ENCODE results near the gene RPS6KA4.

Gene RPS6KA4

GRCh38 chr11:64351136-64351631 is 7.8 kb upstream of the RPS6KA4 start:
- Histone ChIP-seq H3K27me3 (replicated peaks) (no peaks in the 10 kb centered on the region), H3K4me3 (ENCODE audit: low read depth, low read length) (no peak overlapping the region), H3K27ac (no peak overlapping the region), H3K36me3 (replicated peaks) (no peaks in the 10 kb centered on the region)
- TF ChIP-seq, protein P1, sequence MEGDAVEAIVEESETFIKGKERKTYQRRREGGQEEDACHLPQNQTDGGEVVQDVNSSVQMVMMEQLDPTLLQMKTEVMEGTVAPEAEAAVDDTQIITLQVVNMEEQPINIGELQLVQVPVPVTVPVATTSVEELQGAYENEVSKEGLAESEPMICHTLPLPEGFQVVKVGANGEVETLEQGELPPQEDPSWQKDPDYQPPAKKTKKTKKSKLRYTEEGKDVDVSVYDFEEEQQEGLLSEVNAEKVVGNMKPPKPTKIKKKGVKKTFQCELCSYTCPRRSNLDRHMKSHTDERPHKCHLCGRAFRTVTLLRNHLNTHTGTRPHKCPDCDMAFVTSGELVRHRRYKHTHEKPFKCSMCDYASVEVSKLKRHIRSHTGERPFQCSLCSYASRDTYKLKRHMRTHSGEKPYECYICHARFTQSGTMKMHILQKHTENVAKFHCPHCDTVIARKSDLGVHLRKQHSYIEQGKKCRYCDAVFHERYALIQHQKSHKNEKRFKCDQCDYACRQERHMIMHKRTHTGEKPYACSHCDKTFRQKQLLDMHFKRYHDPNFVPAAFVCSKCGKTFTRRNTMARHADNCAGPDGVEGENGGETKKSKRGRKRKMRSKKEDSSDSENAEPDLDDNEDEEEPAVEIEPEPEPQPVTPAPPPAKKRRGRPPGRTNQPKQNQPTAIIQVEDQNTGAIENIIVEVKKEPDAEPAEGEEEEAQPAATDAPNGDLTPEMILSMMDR (IDR thresholded peaks at IDR 0.05; ENCODE audit: low read depth, low read length, missing control alignments), result no peak
- in situ Hi-C loops (cut with HindIII; ENCODE audit: low pct_ligation_motif_present, low sequenced_read_pairs), result no loop called here
- no peak for DNase-seq

GRCh38 chr11:64352099-64352994 is 6.6 kb upstream of the RPS6KA4 start:
- H3K27ac ChIP-seq, result no peak overlapping the region
- no peaks in the 10 kb centered on the region for H3K27me3 ChIP-seq (replicated peaks)
- TF ChIP-seq, protein P1 (IDR thresholded peaks at IDR 0.05; ENCODE audit: low read depth, low read length, missing control alignments), result no peak
- DNase-seq, result no peak
- no peak overlapping the region for H3K4me3 ChIP-seq (ENCODE audit: low read depth, low read length)
- in situ Hi-C loops (cut with HindIII; ENCODE audit: low pct_ligation_motif_present, low sequenced_read_pairs), result no loop called here
- no peaks in the 10 kb centered on the region for H3K36me3 ChIP-seq (replicated peaks)

GRCh38 chr11:64352995-64353714 is 5.8 kb upstream of the RPS6KA4 start:
- in situ Hi-C loops (cut with HindIII; ENCODE audit: low pct_ligation_motif_present, low sequenced_read_pairs), result no loop called here
- TF ChIP-seq, protein P1 (IDR thresholded peaks at IDR 0.05; ENCODE audit: low read depth, low read length, missing control alignments), result no peak
- Histone ChIP-seq H3K27me3 (replicated peaks) (no peaks in the 10 kb centered on the region), H3K36me3 (replicated peaks) (no peaks in the 10 kb centered on the region), H3K27ac (no peak overlapping the region), H3K4me3 (ENCODE audit: low read depth, low read length) (no peak overlapping the region)
- no peak for DNase-seq

GRCh38 chr11:64353715-64354506 is 5.1 kb upstream of the RPS6KA4 start:
- in situ Hi-C loops (cut with HindIII; ENCODE audit: low pct_ligation_motif_present, low sequenced_read_pairs), result no loop called here
- no peaks in the 10 kb centered on the region for H3K27me3 ChIP-seq (replicated peaks)
- H3K36me3 ChIP-seq (replicated peaks), result no peaks in the 10 kb centered on the region
- DNase-seq, result no peak
- no peak overlapping the region for H3K27ac ChIP-seq
- TF ChIP-seq, protein P1 (IDR thresholded peaks at IDR 0.05; ENCODE audit: low read depth, low read length, missing control alignments), result no peak
- no peak overlapping the region for H3K4me3 ChIP-seq (ENCODE audit: low read depth, low read length)

GRCh38 chr11:64355078-64355940 is 3.7 kb upstream of the RPS6KA4 start:
- no peaks in the 10 kb centered on the region for H3K27me3 ChIP-seq (replicated peaks)
- in situ Hi-C loops (cut with HindIII; ENCODE audit: low pct_ligation_motif_present, low sequenced_read_pairs), result no loop called here
- DNase-seq, result peak; percentile 65
- TF ChIP-seq, protein P1 (IDR thresholded peaks at IDR 0.05; ENCODE audit: low read depth, low read length, missing control alignments), result peak; percentile 89
- no peaks in the 10 kb centered on the region for H3K36me3 ChIP-seq (replicated peaks)
- peak overlapping the region; percentile 37 for H3K4me3 ChIP-seq (ENCODE audit: low read depth, low read length)
- peak overlapping the region; percentile 46 for H3K27ac ChIP-seq
